Left ventricle myocardium superior (tissue), 1 donor: ENCODE results near the gene HOXC12. TPM values are rescaled to one million over a fixed set of nuclear protein-coding genes. Genes with fewer than 3 reads are reported as not detected.

Experiments used
- ATAC-seq: fragments of 200-7000 bp; cut with Tn5 transposase; one replicate; pipeline ENCODE4 v1.9.1; 2020; ENCODE audit warnings: mild to moderate bottlenecking, moderate library complexity
- DNase-seq: peaks from one replicate; pipeline ENCODE4 v3.0.0-alpha.2; 2020
- intact Hi-C: fragments of 100-400 bp; cut with micrococcal nuclease; formaldehyde crosslinking; loops from one replicate; pipeline ENCODE4 v1.11.0; 2022
- total RNA-seq: library from RNA; stranded (reverse); fragmentation: NEBNext Ultra II Directional; extraction: Animal tissue kit (Norgen Biotek cat#: 25700); gene quantifications from one replicate; pipeline ENCODE4 v1.2.1, GENCODE V29; 2021
- donor health status: DM: no; HTN: yes; CAD: no; lungs with severe emphysema.

HOXC12 gene
- total RNA-seq, 1 donor from 2014 or later: not detected

DNA sequence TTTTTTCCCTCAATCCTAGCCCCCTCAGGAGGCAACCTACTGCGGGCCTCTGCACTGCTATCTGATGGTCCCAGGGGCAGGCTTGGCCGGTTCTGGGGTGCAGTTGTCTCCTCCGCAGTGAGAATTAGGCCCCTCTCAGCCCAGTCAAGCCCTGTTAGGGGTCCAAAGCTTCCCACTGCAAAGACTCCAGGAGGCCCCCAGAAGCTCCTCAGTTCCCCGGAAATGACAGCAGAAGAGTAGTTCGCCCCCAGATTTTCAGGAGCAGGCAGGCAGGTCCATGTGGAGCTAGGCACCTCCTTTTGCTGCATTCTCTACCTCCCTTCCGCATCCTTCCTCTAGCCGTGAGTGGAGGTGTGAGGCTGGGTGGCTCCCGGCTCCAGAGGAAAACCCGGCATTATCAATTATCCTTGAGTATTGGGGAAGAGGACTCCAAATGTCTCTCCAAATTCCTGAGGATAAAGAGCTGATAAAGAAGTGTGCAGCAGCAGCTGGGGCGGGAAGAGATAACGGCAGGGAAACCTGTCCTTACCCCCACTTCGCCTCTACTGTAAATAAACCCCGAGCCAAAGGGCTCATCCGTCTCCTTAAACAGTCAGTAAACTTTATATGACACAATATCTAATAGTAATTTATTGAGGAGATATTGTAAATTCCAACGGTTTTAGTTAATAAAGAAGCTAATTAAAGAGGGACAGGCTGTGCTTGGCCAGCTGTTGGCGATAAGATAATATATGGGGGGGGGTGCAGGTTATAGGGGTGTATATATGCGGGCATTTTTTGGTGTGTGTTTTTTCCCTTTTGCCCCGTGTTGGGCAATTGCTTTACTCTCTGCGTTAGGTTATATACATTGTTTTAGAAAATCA lies 641 bp upstream of the HOXC12 start:
- no peak for DNase-seq
- intact Hi-C loops: no loop called here
- ATAC-seq: no peak

DNA sequence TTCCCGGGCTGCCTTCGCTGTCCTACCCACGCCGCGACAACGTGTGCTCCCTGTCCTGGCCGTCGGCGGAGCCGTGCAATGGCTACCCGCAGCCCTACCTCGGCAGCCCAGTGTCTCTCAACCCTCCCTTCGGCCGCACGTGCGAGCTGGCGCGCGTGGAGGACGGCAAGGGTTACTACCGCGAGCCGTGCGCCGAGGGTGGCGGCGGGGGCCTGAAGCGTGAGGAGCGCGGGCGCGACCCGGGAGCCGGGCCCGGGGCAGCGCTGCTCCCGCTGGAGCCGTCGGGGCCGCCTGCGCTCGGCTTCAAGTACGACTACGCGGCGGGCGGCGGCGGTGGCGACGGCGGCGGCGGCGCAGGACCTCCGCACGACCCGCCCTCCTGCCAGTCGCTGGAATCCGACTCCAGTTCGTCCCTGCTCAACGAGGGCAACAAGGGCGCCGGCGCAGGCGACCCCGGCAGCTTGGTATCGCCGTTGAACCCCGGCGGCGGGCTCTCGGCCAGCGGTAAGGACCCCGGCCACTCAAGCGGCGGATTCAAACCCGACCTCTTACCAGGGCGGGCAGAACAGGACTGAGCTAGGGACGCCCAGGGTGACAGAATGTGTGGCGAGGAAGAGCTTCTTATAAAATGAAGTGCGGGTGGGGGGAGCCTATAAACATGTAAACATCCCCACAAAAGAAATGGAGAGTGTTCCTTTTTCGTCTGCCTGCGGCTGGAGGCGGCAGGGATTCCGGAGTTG lies 503 bp downstream of the HOXC12 start:
- intact Hi-C loops: no loop called here
- no peak for ATAC-seq
- no peak for DNase-seq

DNA sequence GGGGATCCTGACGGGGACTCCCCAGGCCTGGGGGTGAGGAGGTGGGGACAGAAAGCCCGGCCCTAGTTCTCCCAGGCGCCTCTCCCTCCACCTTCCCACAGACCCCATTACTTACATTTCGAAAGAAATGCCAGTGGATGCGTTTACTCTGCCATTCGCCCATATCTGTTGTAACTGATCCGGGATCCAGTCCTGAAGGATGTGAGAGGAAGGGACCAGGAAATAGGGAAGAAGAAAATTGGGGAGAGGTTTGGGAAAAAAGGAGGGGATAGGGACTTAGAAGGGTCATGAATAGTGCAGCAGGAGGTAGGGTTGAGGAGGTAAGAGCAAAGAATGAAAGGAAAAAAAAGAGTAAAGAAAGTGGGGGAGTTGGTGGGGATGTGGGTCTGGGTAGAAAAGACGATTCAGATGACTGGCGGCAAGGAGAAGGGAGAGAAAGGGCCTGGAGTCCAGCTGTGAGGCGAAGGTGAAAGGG lies 1.1 kb downstream of the HOXC12 start:
- intact Hi-C loops: no loop called here
- DNase-seq: no peak
- no peak for ATAC-seq

DNA sequence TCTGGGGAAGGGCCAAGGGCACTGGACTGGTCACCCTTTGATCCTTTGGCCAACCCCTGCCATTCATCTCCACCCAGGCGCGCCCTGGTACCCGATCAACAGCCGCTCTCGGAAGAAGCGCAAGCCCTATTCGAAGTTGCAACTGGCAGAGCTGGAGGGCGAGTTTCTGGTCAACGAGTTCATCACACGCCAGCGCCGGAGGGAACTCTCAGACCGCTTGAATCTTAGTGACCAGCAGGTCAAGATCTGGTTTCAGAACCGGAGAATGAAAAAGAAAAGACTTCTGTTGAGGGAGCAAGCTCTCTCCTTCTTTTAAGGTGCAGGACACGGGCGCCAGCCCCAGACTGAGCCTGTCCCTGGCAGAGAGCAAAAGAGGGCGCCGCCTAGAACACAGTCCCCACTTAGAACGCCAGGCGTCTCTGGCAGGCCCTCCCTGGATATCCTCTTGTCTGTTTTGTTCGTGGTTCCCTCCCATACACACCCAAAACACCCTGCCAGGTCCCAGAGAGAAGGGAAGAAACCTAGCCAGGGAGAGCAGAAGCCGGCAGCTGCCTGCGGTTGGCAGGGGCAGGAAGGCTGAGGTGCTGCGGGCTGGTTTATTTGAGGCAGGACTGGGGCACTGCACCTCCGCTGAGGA lies 1.7 kb downstream of the HOXC12 start:
- ATAC-seq (no peak), DNase-seq (no peak)
- intact Hi-C loops: no loop called here

DNA sequence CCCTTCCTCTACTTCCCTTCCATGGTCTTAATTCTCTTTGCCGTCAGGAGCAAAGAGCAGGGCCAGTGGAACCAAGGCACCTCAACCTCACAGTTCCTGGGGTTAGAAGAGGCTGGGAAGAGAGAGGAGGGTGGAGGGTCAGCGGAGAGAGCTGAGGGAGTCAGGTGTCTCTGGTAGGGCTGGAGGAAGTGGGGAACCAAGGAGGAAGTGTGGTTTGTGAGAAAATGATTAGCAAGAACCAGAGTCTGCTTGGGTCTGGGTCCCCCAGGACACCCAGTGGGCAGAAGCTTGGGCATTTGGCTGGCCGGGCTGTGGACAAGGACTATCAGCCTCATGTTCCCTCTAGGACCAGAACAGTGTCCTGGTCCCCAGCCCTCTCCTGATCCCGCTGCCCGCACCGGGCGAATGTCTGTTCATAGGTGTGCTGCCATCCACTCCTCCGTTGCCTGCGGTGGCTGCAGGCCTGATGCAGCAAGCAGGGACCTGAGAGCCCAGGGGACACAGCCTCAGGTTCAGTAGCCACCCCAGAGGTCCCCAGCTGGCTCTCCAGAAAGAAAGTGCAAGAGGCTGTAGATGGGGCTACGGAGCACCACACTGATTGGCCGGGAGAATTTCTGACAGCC lies 2.3 kb downstream of the HOXC12 start:
- intact Hi-C loops: no loop called here
- ATAC-seq: no peak
- DNase-seq: no peak

DNA sequence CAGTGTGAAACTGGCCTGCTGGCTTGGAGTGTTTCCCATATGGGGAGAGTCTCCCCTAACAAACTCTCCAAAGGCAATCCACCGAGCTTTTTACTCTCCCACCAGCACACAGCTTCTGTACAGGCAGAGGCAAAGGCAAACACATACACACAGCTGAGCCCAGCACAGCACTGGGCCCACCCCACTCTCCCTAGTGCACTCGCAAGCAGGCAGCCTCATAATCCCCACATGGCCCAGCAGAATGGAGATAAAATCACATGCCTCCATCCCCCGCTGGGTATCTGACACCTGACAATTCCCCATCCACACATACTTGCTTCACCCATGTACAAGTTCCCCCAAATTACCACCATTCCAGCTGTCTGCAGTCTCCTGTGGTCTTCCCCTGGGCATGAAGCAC lies 3.4 kb downstream of the HOXC12 start:
- DNase-seq (no peak), ATAC-seq (no peak)
- intact Hi-C loops: no loop called here

DNA sequence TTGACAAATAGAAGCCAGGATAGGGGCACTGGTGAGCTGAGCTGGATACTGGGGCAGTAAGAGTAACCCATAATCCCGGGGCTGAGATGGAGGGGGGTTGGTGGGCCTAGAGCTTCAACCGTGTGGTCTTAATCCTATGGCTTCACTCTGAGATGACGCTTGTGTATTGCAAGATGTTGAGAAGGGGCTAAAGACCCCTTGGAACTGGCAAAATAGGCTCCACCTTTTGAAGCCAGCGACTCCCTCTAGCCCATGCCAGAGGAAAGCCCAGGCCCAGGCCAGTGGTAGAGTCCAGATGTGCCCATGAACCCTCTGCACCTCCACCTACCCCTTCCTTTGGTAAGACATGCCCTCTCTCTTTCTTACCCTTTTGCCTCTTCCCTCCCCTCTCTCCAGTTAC lies 4.6 kb downstream of the HOXC12 start:
- DNase-seq (no peak), ATAC-seq (no peak)
- intact Hi-C loops: no loop called here

DNA sequence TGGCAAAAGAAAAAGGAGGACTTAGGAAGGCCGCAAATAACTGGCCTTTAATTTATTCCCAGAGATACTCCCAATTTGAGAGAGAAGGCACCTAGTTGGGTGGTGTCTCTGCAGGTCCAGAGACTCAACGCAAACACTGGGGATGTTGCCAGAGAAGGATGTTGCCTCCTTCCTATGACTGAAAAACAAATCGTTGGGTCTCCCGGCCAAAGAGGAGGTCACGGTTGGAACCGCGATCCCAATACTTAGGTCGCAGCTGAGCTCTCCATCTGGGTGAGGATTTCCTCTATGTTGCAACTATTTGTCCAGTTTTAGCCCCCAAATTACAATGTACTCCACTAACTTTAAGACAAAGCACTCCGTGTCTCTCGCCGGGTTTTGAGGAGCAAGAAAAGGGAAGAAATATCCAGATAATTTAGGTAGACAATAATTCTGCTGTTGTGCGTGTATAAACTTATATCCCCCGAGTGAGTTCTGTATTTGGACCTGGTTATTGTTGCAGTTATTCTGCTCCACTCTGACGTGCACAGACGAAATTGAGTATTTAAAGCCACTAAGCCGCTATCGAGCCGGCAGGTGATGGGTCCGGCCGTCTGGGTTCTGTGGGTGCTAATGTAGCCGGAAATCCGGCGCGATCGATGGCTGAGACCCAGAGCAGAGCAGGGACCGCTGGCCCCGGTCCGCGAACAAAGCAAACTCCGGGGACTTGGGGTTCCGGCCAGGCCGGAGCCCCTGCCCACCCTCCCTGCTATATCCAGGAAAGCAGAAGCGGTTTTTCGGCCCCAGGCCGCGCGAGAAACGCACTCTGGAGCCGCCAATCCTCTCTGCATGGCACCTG lies 5.7 kb downstream of the HOXC12 start:
- ATAC-seq (no peak), DNase-seq (no peak)
- intact Hi-C loops: no loop called here

DNA sequence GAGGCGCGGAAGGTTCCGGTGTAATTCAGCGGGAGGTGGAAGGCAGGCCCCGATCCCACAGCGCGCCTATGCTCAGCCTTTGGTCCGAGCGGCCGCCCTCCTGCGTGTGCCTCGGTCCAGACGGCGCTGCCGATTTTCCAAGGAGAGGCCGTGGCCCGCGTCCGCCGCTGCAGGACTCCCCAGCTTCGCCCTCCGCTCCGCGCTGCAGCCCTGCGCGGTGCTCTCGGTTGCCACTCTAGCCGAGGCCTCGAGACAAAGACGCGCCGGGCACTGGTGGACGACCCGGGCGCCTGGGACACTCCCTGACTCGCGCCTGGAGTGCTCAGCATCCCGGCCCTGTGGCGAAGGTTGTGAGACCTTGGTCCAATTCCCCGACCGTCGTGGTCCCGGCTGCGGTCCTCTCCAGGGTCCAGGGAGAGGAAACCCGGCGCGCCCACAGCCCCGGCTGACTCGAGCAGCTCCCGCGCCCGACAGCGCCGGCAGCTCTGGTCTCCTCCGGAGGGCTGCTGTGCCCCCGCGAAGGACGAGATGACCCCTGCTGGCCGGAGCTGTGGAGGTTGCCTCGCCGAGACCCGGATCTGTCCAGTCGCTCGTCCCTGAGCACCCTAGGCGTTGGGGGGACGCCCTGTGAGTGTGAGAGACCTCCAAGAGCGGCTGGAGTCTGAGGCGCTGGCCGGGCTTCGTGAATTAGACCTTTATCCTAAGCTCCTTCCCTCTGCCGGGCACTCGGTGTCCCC lies 6.5 kb downstream of the HOXC12 start:
- ATAC-seq: no peak
- intact Hi-C loops: no loop called here
- no peak for DNase-seq

DNA sequence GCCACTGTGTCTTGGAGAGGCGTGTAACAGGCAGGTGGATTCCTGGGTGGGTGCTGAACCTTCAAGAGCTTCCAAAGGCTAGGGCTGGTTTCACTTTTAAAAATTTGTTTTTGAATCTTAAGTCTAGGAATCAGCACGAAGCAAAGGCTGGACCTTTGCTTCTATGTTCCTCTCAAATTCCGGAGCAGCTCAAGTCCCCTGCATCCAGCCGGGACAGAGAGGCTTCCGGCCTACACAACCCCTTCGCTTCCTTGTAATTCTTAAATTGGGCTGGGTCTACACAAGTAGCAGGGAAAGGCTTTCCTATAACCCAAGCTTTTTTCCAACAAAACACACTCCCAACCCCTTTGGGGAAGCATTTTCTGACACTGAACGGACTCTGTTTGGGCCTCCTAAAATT lies 8.3 kb downstream of the HOXC12 start:
- ATAC-seq (no peak), DNase-seq (no peak)
- intact Hi-C loops: no loop called here

DNA sequence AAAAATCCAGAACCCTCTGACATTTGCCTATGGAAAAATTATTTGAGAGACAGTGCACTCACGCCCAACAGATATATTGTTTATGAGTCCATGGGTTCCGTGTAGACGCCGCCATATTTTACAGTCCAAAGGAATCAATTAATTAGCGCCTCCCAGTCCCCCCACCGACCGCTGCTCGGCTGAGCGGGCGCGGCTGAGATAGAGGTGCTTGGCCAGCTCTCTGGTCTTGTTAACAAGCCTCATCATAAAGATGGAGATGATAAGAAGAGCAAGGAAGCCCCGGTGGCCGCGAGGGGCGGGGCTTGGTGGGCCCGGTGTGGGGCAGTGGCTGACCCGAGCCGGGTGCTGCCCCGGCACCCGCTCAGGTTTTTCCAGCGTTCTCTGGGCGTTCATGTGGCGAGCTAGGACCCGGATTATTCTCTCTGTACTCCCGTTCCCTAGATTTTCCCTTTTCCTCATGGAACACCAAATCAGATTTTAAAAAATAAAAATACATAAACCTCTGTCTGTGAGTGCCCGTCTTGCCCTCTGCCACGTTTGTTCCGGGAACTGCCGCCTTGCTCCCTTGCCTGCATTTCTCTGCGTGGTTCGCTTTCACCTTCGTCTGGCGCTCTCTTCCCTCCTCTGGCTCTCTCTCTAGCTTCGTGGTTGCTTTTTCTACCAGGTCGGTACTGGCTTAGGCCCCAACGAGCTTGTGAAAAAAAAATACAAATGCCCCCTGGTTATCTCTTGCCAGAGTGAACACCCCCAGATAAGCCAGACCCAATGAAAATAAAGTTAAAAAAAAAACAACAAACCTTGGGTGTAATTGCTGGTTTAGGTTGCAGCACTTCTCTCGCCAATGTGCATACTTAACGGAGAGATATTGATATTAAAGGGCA lies 9.0 kb downstream of the HOXC12 start:
- ATAC-seq (no peak), DNase-seq (no peak)
- intact Hi-C loops: no loop called here

DNA sequence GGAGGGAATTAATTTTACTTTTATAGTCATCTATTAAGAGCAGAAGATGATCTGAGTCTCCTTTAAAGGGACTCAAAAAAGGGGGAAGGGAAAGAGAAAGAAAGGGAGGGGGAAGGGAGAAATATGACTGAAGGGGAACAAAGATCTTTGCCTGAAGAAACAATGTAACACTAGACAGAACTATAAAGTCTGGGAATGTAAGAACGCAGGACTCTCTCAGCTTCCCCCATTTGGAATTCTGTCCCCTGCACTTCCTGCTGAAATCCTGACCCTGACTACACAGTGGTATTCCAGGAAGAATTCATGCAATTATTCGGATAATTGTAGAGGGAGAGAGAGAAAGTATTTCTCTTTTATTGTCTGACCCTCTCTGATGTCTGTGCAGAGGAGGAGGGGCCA lies 9.6 kb downstream of the HOXC12 start:
- no peak for DNase-seq
- ATAC-seq: no peak
- intact Hi-C loops: no loop called here

DNA sequence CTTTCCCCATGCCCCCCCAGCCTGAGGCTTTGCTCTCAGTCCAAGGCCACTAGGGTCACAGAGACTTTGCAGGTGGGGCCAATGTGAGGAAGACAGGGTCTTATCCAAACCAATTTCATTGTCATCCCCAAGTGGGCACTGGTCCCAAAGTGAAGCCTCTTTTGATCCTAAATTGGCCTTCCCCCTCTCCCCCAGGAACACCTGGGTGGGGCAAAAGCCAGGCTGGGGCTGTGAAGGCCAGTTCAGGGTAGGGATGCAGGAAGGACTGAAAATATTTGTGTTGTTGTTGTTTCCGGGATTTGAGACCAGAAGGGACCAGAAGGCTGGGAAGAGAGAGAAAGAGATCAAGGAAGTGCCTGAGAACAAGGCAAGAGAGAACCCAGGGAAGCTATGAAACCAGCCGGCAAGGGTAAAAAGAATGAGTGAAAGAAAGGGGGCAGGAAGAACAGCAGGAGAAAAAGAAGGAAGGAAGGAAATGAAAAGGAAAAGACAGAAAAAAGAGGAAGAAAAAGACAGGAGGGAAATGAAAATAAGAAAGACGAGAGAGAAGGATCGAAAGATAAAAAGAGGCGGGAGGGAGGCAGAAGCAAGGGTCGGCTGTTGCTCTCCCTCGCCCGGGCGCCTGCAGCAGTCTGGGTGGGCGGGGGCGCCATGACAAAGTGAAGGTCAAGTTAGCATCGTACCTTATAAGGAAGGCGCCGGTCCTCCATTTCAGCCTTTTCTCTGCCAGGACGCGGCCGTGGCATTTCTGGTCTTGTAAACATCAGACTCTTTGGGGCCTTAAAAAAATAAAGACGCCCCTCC lies 10.8 kb downstream of the HOXC12 start:
- intact Hi-C loops: no loop called here

DNA sequence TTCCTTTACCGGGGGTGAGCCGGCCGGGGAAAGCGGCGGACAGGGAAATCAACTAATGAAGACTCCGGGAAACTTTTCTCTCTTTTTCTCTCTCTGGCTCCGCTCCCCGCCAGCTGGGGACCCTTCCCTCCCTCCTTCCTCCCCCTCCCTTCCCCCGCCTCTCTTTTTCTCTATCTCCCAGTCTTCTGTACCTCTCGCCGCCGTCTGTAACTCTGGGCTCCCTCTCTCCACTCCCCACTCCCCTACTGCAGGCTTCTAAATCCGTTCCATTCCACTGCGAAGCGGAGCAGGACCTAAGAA lies 11.3 kb downstream of the HOXC12 start:
- ATAC-seq (no peak), DNase-seq (no peak)
- intact Hi-C loops: no loop called here

More for the DNA sequence above, 10.8 kb downstream of the HOXC12 start:
- DNase-seq: no peak
- no peak for ATAC-seq

DNA sequence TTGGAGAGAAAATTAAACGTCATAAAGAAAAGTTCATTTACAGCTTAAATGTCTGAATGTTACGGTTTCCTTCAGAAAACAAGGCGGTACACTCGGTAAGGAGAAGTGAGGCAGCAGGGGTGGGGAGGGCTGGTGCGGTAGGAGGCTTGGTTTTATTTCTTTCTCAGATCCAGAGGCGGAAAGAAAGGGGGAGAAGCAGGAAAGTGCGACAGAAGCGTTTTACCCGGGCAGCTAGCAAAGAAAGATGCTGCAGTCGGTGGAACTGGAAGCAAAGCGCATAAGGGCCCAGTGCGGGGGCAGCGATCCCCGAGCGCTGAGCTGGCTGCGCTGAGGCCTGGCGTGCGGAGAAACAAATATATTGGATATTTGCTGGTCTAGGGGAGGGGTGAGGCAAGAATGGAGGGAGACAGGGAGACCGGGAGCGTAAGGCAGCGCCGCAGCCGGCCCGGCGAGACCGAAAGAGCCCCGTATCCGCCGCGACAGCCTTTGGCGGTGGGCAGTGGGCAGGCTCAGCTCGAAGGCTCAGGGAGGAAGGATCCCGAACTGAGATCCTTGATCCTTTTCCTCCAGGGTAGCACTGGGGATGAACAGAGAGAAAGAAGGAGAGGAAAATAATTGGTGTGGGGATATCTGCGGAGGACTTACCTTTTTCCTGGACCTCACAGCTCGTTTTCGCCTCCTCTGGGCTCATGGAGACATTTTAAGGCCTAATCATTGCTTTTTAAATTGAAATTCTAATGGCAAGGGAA lies 11.9 kb downstream of the HOXC12 start:
- DNase-seq (no peak), ATAC-seq (no peak)
- intact Hi-C loops: no loop called here

DNA sequence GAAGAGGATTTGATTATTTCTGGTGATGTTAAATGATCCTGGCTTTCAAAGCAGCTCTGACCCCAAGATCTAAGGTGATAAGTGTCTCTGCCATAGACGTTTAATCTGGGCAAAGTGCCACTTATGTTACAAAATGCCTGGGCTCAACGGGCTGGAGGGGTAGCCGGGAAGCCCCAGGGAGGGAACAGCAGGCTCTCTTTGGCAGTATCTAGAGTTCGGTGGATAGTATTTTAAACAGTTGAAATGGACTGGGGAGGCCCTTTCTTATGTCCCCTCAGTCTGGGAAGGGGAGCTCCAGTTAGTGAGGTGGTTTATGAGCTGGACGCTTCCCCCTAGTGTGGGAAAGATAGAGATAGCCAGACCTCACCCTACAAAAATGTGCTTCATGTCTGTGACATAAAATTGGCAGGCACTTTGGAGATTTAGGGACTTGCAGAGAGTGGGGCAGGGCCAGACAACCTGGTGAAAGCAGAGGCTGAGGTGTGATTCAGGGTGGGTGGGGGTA lies 12.8 kb downstream of the HOXC12 start:
- DNase-seq (no peak), ATAC-seq (no peak)
- intact Hi-C loops: no loop called here
